Hippocampal formation (tissue), 2 donors: ENCODE data around the gene GADD45A.

Experiments
- DNase-seq, 2 donors: peaks; one replicate each; lab custom pipeline; 2025; lab: John Stamatoyannopoulos, UW

Gene GADD45A

GRCh38 chr1:67689267-67690017 lies 4.4 kb downstream of the GADD45A start:
- DNase-seq, result no peak

- DNase-seq, result no peak
Measured at GRCh38 chr1:67690018-67690363, 5.0 kb downstream of the GADD45A start.

- DNase-seq, result no peak
Measured at GRCh38 chr1:67690411-67690810, 5.4 kb downstream of the GADD45A start.

- DNase-seq, result no peak
Measured at GRCh38 chr1:67691712-67692111, 6.7 kb downstream of the GADD45A start.

GRCh38 chr1:67695963-67696362 lies 11.0 kb downstream of the GADD45A start:
- DNase-seq, result no peak

GRCh38 chr1:67696708-67697107 lies 11.7 kb downstream of the GADD45A start:
- DNase-seq, result no peak

- no peak for DNase-seq
Measured at GRCh38 chr1:67700220-67700619, 15.2 kb downstream of the GADD45A start.

- DNase-seq, result no peak
Measured at GRCh38 chr1:67700692-67701410, 15.8 kb downstream of the GADD45A start.

GRCh38 chr1:67701876-67702275 lies 16.9 kb downstream of the GADD45A start:
- no peak for DNase-seq

GRCh38 chr1:67704351-67704750 lies 19.4 kb downstream of the GADD45A start:
- DNase-seq, result no peak

GRCh38 chr1:67705735-67706453 lies 20.9 kb downstream of the GADD45A start:
- no peak for DNase-seq

GRCh38 chr1:67708606-67709005 lies 23.6 kb downstream of the GADD45A start:
- DNase-seq, result no peak

GRCh38 chr1:67710417-67710816 lies 25.4 kb downstream of the GADD45A start:
- no peak for DNase-seq

- no peak for DNase-seq
Measured at GRCh38 chr1:67711158-67711854, 26.3 kb downstream of the GADD45A start.

- no peak for DNase-seq
Measured at GRCh38 chr1:67711855-67712212, 26.8 kb downstream of the GADD45A start.

GRCh38 chr1:67713057-67713846 lies 28.3 kb downstream of the GADD45A start:
- no peak for DNase-seq

- DNase-seq, result no peak
Measured at GRCh38 chr1:67715819-67716218, 30.8 kb downstream of the GADD45A start.

- no peak for DNase-seq
Measured at GRCh38 chr1:67716800-67717199, 31.8 kb downstream of the GADD45A start.

- no peak for DNase-seq
Measured at GRCh38 chr1:67717876-67718275, 32.9 kb downstream of the GADD45A start.

- DNase-seq, result no peak
Measured at GRCh38 chr1:67719329-67720196, 34.6 kb downstream of the GADD45A start.

- DNase-seq, result no peak
Measured at GRCh38 chr1:67721112-67721511, 36.1 kb downstream of the GADD45A start.
